Stimulated activated naive CD8-positive, alpha-beta T cell treated with anti-CD3 and anti-CD28 coated beads, Interleukin-15, Interleukin-2, amounts not matched to agents 100 U/mL and 50 U/mL, for 24 hours (primary cell): ENCODE measurements around the gene MGRN1.
"Not testable (repeated sequence)": the region's sequence is repeated elsewhere in the genome, so short reads cannot be mapped to it uniquely, and the experiment has no call there.

Experiments used
- ATAC-seq: fragments of 150-1000 bp; cut with Tn5 transposase; one replicate; pipeline ENCODE4 v1.10.0; 2021
- DNase-seq: peaks from one replicate; pipeline ENCODE4 v3.0.0; 2021

MGRN1 gene

GRCh38 chr16:4734730-4735535, 110.3 kb downstream of the MGRN1 start:
- peak; percentile 97 for DNase-seq

GRCh38 chr16:4736546-4736945, 111.9 kb downstream of the MGRN1 start:
- DNase-seq (no peak), ATAC-seq (no peak)

More at GRCh38 chr16:4734730-4735535, 110.3 kb downstream of the MGRN1 start:
- ATAC-seq = peak; percentile 77

DNA sequence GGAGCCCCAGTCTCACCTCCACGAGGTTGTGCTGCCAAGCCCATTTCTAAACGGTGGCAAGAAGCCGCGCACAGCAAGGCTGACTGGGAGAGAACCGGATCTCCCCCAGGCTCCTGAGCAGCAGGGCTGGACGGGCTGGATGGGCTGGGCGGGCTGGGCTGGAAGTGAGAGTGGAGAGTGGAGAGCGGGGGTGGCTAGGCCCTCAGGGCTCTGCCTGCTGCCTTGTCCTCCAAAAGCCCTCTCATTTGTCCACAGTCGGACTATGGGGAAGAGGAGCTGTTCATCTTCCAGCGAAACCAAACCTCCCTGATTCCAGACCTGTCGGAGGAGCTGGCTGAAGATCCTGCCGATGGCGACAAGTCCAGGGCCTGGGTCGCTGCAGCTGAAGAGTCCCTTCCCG, 112.9 kb downstream of the MGRN1 start:
- ATAC-seq (no peak), DNase-seq (no peak)

DNA sequence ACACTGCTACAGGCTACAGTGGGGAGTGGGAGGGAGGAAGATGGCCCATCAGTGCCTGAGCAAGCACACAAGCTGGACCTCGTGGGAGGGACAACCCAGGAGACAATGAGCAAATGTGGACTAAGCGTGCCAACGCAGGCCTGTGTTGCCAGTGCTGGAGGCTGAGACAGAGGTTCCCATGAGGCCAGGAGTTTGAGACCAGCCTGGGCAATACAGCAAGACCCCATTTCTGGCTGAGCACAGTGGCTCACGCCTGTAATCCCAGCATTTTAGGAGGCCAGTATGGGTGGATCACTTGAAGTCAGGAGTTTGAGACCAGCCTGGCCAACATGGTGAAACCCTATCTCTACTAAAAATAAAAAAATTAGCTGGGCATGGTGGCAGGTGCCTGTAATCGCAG, 113.7 kb downstream of the MGRN1 start:
- DNase-seq, ATAC-seq: not testable (repeated sequence)
